ENCODE results near the gene USPL1. TPM values are rescaled to one million over a fixed set of nuclear protein-coding genes. Genes with fewer than 3 reads are reported as not detected.

The USPL1 gene
- total RNA-seq, 1 experiment from 2014 or later, result 14.3 TPM

GRCh38 chr13:30619731-30620130 lies 2.0 kb downstream of the USPL1 start:
- TF ChIP-seq EMX1 (CRISPR knock-in tag; IDR thresholded peaks at IDR 0.05) (no peak), HMGA2 (CRISPR knock-in tag; IDR thresholded peaks at IDR 0.05) (no peak), ZNF138 (CRISPR knock-in tag; conservative IDR thresholded peaks at IDR 0.05) (no peak), NR2C2 (CRISPR knock-in tag; IDR thresholded peaks at IDR 0.05) (no peak), ATF6 (CRISPR knock-in tag; IDR thresholded peaks at IDR 0.05) (no peak), NFYB (CRISPR knock-in tag; conservative IDR thresholded peaks at IDR 0.05; ENCODE audit: low read depth) (no peak), STAT6 (CRISPR knock-in tag; conservative IDR thresholded peaks at IDR 0.05; ENCODE audit: low read depth) (no peak), FOXP4 (CRISPR knock-in tag; IDR thresholded peaks at IDR 0.05) (no peak), GTF2I (CRISPR knock-in tag; conservative IDR thresholded peaks at IDR 0.05) (no peak), ZNF532 (CRISPR knock-in tag; IDR thresholded peaks at IDR 0.05; ENCODE audit: borderline replicate concordance) (no peak), ZNF425 (CRISPR knock-in tag; conservative IDR thresholded peaks at IDR 0.05) (no peak), NFATC4 (CRISPR knock-in tag; IDR thresholded peaks at IDR 0.05) (no peak), CREB1 (CRISPR knock-in tag; IDR thresholded peaks at IDR 0.05) (no peak), ATF1 (CRISPR knock-in tag; IDR thresholded peaks at IDR 0.05) (no peak), ZNF671 (CRISPR knock-in tag; IDR thresholded peaks at IDR 0.05) (no peak)
- DNase-seq (ENCODE audit: low spot score), result no peak
- no peak overlapping the region for H3K4me3 Mint-ChIP-seq
- no peak for ATAC-seq
- H3K4me1 Mint-ChIP-seq, result peaks cover 9% of the 10 kb centered on the region
- no peak overlapping the region; the same call in 1 of the 2 replicates for H3K27ac Mint-ChIP-seq
- H3K9me3 Mint-ChIP-seq, result no peaks in the 10 kb centered on the region
- ChIA-PET POLR2A (no interaction called here), CTCF (interaction anchor here (0.5 kb wide), 1 partner anchor 70 kb away, joined by 3 read pairs; no protein-coding TSS in a partner anchor)
- peaks cover 18% of the 10 kb centered on the region for H3K36me3 Mint-ChIP-seq
- no peaks in the 10 kb centered on the region for H3K27me3 Mint-ChIP-seq (ENCODE audit: low read depth)

Data from WTC11 (cell line).